Keratinocyte (primary cell): Measurements from ENCODE around the gene GAP43. TPM values are rescaled to one million over a fixed set of nuclear protein-coding genes. Genes with fewer than 3 reads are reported as not detected.

Source experiments
- DNase-seq: peaks from one replicate; pipeline ENCODE4 v3.0.0-alpha.2; 2011; ENCODE audit warnings: low read depth, missing footprints, low spot score
- FAIRE-seq: peaks from 2 replicates; lab custom pipeline; 2011; peaks lifted over from hg19 to GRCh38; lab: Jason Lieb, UNC
- H2AFZ ChIP-seq: 2 replicates; pipeline ENCODE4 v1.6.0; 2012; ENCODE audit warnings: low read length, control low read depth, inconsistent platforms; ENCODE audit not compliant: control insufficient read depth
- H3K27ac ChIP-seq: 2 replicates; pipeline ENCODE4 v1.5.1; 2011; ENCODE audit warnings: low read length; ENCODE audit not compliant: control insufficient read depth, insufficient read depth
- H3K27me3 ChIP-seq: 3 replicates; pipeline ENCODE4 v1.6.0; 2011; ENCODE audit warnings: low read length; ENCODE audit not compliant: control insufficient read depth, insufficient read depth; ENCODE audit errors: extremely low read depth
- H3K36me3 ChIP-seq, 2 experiments: 2 replicates in 1 of 2; 3 replicates in 1 of 2; pipeline ENCODE4 v1.5.1; 2011; ENCODE audit warnings: low read length in 2 of 2, mild to moderate bottlenecking in 1 of 2; ENCODE audit not compliant: control insufficient read depth in 2 of 2, insufficient read depth in 2 of 2; ENCODE audit errors: extremely low read depth in 1 of 2
- H3K4me1 ChIP-seq: 3 replicates; pipeline ENCODE4 v1.5.1; 2011; ENCODE audit warnings: low read length; ENCODE audit not compliant: control insufficient read depth, insufficient read depth; ENCODE audit errors: extremely low read depth
- H3K4me2 ChIP-seq: 3 replicates; pipeline ENCODE4 v1.6.0; 2011; ENCODE audit warnings: low read depth, low read length; ENCODE audit not compliant: control insufficient read depth, insufficient read depth; ENCODE audit errors: extremely low read depth
- H3K4me3 ChIP-seq, 3 experiments: fragments of 200-600 bp in 1 of 3; sonication (generic) in 1 of 3; 2 replicates in 2 of 3; 3 replicates in 1 of 3; pipeline ENCODE4 v1.5.1; 2011 to 2016; ENCODE audit warnings: low read length in 3 of 3, mild to moderate bottlenecking in 3 of 3, control low read depth in 2 of 3, inconsistent platforms in 1 of 3, low read depth in 1 of 3, mixed read lengths in 1 of 3, mixed run types in 1 of 3, moderate library complexity in 1 of 3; ENCODE audit not compliant: control insufficient read depth in 2 of 3, insufficient read depth in 2 of 3; ENCODE audit errors: extremely low read depth in 1 of 3
- H3K79me2 ChIP-seq: 2 replicates; pipeline ENCODE4 v1.6.0; 2012; ENCODE audit warnings: low read length; ENCODE audit not compliant: control insufficient read depth, insufficient read depth
- H3K9ac ChIP-seq: 3 replicates; pipeline ENCODE4 v1.6.0; 2011; ENCODE audit warnings: low read length; ENCODE audit not compliant: control insufficient read depth, insufficient read depth; ENCODE audit errors: extremely low read depth
- H3K9me1 ChIP-seq: 3 replicates; pipeline ENCODE4 v1.6.0; 2011; ENCODE audit warnings: low read length; ENCODE audit not compliant: control insufficient read depth, insufficient read depth; ENCODE audit errors: extremely low read depth
- H3K9me3 ChIP-seq: 2 replicates; pipeline ENCODE4 v1.5.1; 2012; ENCODE audit warnings: low read depth, low read length; ENCODE audit not compliant: control insufficient read depth
- H4K20me1 ChIP-seq: 3 replicates; pipeline ENCODE4 v1.6.0; 2011; ENCODE audit warnings: low read length; ENCODE audit not compliant: control insufficient read depth, insufficient read depth; ENCODE audit errors: extremely low read depth
- CTCF ChIP-seq, 3 experiments: IDR thresholded peaks in 1 of 3; conservative IDR thresholded peaks in 1 of 3; optimal IDR thresholded peaks in 1 of 3; 2 replicates in 2 of 3; 3 replicates in 1 of 3; pipeline versions ENCODE3 to v1.5.1; 2011; ENCODE audit warnings: low read length in 3 of 3, mild to moderate bottlenecking in 3 of 3, moderate library complexity in 2 of 3, control low read depth in 1 of 3, inconsistent platforms in 1 of 3; ENCODE audit not compliant: insufficient read depth in 2 of 3; ENCODE audit errors: extremely low read depth in 1 of 3
- EZH2 ChIP-seq: IDR thresholded peaks from one replicate; pipeline ENCODE4 v1.6.1; 2012; ENCODE audit warnings: inconsistent platforms, mild to moderate bottlenecking, low read length, moderate library complexity
- dilution Hi-C: fragments of 300-500 bp; cut with MboI; formaldehyde crosslinking; loops from one replicate; pipeline ENCODE4 v1.7.0; 2020; ENCODE audit warnings: low sequenced_read_pairs; ENCODE audit not compliant: extremely low pct_ligation_motif_present
- polyA plus RNA-seq, 5 experiments: library from polyadenylated mRNA; depleted of rRNA in 3 of 5; stranded (reverse) in 3 of 5; stranded (forward) in 1 of 5; unstranded in 1 of 5; fragments of >200 nt; gene quantifications; 1 replicate in 1 of 5; 2 replicates in 3 of 5; 3 replicates in 1 of 5; pipeline versions ENCODE4 v1.2.1 to v1.2.3, GENCODE V29; 2011 to 2012; ENCODE audit warnings: missing spikeins in 2 of 5, low read depth in 1 of 5, low replicate concordance in 1 of 5

Gene GAP43
- polyA plus RNA-seq, 1 donor (not counting 4 experiments of a cell fraction or from before 2014, with no cell fraction given), result not detected

GRCh38 chr3:115634052-115634451 lies 10.7 kb downstream of the GAP43 start:
- dilution Hi-C loops, result no loop called here
- no peak for FAIRE-seq

GRCh38 chr3:115635406-115635805 lies 12.1 kb downstream of the GAP43 start:
- Histone ChIP-seq H3K4me1 (no peaks in the 10 kb centered on the region), H2AFZ (no peak overlapping the region), H4K20me1 (no peaks in the 10 kb centered on the region), H3K36me3 (no peaks in the 10 kb centered on the region), H3K4me3 (no peak overlapping the region), H3K9me3 (no peaks in the 10 kb centered on the region), H3K79me2 (no peaks in the 10 kb centered on the region), H3K9ac (no peak overlapping the region), H3K9me1 (no peaks in the 10 kb centered on the region), H3K4me2 (no peak overlapping the region), H3K27ac (no peak overlapping the region), H3K27me3 (no peaks in the 10 kb centered on the region)
- dilution Hi-C loops, result no loop called here
- TF ChIP-seq CTCF (optimal IDR thresholded peaks at IDR 0.05 in 1 of 3, IDR thresholded peaks at IDR 0.05 in 1 of 3, conservative IDR thresholded peaks at IDR 0.05 in 1 of 3; ENCODE audit: extremely low read depth in 1 of 3, insufficient read depth in 2 of 3, low read length in 3 of 3) (no peak), EZH2 (no peak)
- FAIRE-seq, result no peak
- no peak for DNase-seq

More at GRCh38 chr3:115634052-115634451, 10.7 kb downstream of the GAP43 start:
- H3K4me1 ChIP-seq, result no peaks in the 10 kb centered on the region
- no peaks in the 10 kb centered on the region for H3K9me1 ChIP-seq
- H3K4me2 ChIP-seq, result no peak overlapping the region
- no peaks in the 10 kb centered on the region for H3K27me3 ChIP-seq
- H3K79me2 ChIP-seq, result no peaks in the 10 kb centered on the region
- no peak overlapping the region for H3K27ac ChIP-seq
- TF ChIP-seq CTCF (optimal IDR thresholded peaks at IDR 0.05 in 1 of 3, IDR thresholded peaks at IDR 0.05 in 1 of 3, conservative IDR thresholded peaks at IDR 0.05 in 1 of 3; ENCODE audit: extremely low read depth in 1 of 3, insufficient read depth in 2 of 3, low read length in 3 of 3), result no peak
- TF ChIP-seq EZH2, result no peak
- H2AFZ ChIP-seq, result no peak overlapping the region
- H3K9me3 ChIP-seq, result no peaks in the 10 kb centered on the region
- no peak overlapping the region for H3K4me3 ChIP-seq
- no peak overlapping the region for H3K9ac ChIP-seq
- no peak for DNase-seq
- H3K36me3 ChIP-seq, result no peaks in the 10 kb centered on the region
- H4K20me1 ChIP-seq, result no peaks in the 10 kb centered on the region
